Stimulated activated CD4-positive, alpha-beta T cell treated with anti-CD3 and anti-CD28 coated beads, Interleukin-1b, Interleukin-23, amount 100 ng/mL, for 1 hour (primary cell): ENCODE measurements around the gene LRRC57.
"Not testable (repeated sequence)": the region's sequence is repeated elsewhere in the genome, so short reads cannot be mapped to it uniquely, and the experiment has no call there.

Source experiments
- DNase-seq, 2 donors: peaks; one replicate each; pipeline ENCODE4 v3.0.0-alpha.2; 2020; ENCODE audit warnings: low read depth in 2 of 2

Gene LRRC57

GRCh38 chr15:42548249-42549031, at the start of gene LRRC57, which contains the start of gene HAUS2:
TSS of gene LRRC57 (minus strand) at chr15:42548793. CDS start at chr15:42548434, 359 bp downstream.
TSS of gene HAUS2 (plus strand) at chr15:42548838. CDS start at chr15:42548873, 35 bp downstream.
- peak; percentile 58 to 82 for DNase-seq

GRCh38 chr15:42595626-42596240, 47.1 kb upstream of the LRRC57 start:
- DNase-seq = no peak

GRCh38 chr15:42594095-42594494, 45.5 kb upstream of the LRRC57 start:
- no peak for DNase-seq

GRCh38 chr15:42593143-42593542, 44.5 kb upstream of the LRRC57 start:
- DNase-seq = no peak

GRCh38 chr15:42592716-42593115, 44.1 kb upstream of the LRRC57 start:
- no peak for DNase-seq

- DNase-seq = no peak
Measured at GRCh38 chr15:42591238-42591934, 42.8 kb upstream of the LRRC57 start.

- no peak for DNase-seq
Measured at GRCh38 chr15:42590619-42591237, 42.1 kb upstream of the LRRC57 start.

GRCh38 chr15:42584031-42584765, 35.6 kb upstream of the LRRC57 start:
- no peak for DNase-seq

GRCh38 chr15:42582569-42583375, 34.2 kb upstream of the LRRC57 start:
- no peak for DNase-seq

- DNase-seq = peak; percentile 27 to 43
Measured at GRCh38 chr15:42581272-42581730, 32.7 kb upstream of the LRRC57 start.

- no peak for DNase-seq
Measured at GRCh38 chr15:42578984-42579537, 30.5 kb upstream of the LRRC57 start.

GRCh38 chr15:42577514-42578031, 29.0 kb upstream of the LRRC57 start:
- no peak for DNase-seq

- DNase-seq = no peak
Measured at GRCh38 chr15:42576776-42577175, 28.2 kb upstream of the LRRC57 start.

GRCh38 chr15:42576040-42576594, 27.5 kb upstream of the LRRC57 start:
- DNase-seq = no peak

- peak; percentile 81 to 87 for DNase-seq
Measured at GRCh38 chr15:42575188-42576039, 26.8 kb upstream of the LRRC57 start, which contains the start of gene STARD9. TSS of gene STARD9 (plus strand) at chr15:42575606. CDS start at chr15:42575716, 110 bp downstream.

- DNase-seq = no peak
Measured at GRCh38 chr15:42558739-42559138, 10.1 kb upstream of the LRRC57 start.

- DNase-seq = not testable (repeated sequence)
Measured at GRCh38 chr15:42556550-42557207, 8.1 kb upstream of the LRRC57 start.

- no peak for DNase-seq
Measured at GRCh38 chr15:42553554-42553953, 5.0 kb upstream of the LRRC57 start.
